SK-N-SH treated with all-trans-retinoic acid at 6 μM for 48 hours (cell line): ENCODE results near the gene MLH1.

Source experiments
- ATAC-seq: fragments of 200-7000 bp; cut with Tn5 transposase; 3 replicates; pipeline ENCODE4 v1.9.1; 2020; ENCODE audit warnings: mild to moderate bottlenecking, moderate library complexity
- ARNTL ChIP-seq: fragments of 450-650 bp; formaldehyde crosslinking; IDR thresholded peaks from 2 replicates; pipeline ENCODE4 v1.5.0; 2020; ENCODE audit warnings: low read depth, mild to moderate bottlenecking, moderate library complexity, borderline replicate concordance
- CSDC2 ChIP-seq: fragments of 250-450 bp; sonication (Bioruptor Pico); IDR thresholded peaks from 2 replicates; pipeline ENCODE4 v1.5.0; 2020; ENCODE audit warnings: mild to moderate bottlenecking, moderate library complexity
- GLIS3 ChIP-seq: fragments of 250-450 bp; sonication (Bioruptor Pico); IDR thresholded peaks from 2 replicates; pipeline ENCODE4 v1.5.0; 2020; ENCODE audit warnings: mild to moderate bottlenecking, moderate library complexity
- ISL1 ChIP-seq: fragments of 250-450 bp; sonication (Bioruptor Pico); IDR thresholded peaks from 2 replicates; pipeline ENCODE4 v2.1.2; 2022; ENCODE audit warnings: mild to moderate bottlenecking, moderate library complexity
- OSR1 ChIP-seq: fragments of 250-450 bp; sonication (Bioruptor Pico); IDR thresholded peaks from 2 replicates; pipeline ENCODE4 v1.8.0; 2022; ENCODE audit warnings: moderate library complexity, mild to moderate bottlenecking, inconsistent platforms
- SNAI2 ChIP-seq: fragments of 250-450 bp; sonication (Bioruptor Pico); IDR thresholded peaks from 2 replicates; pipeline ENCODE4 v1.5.0; 2020; ENCODE audit warnings: mild to moderate bottlenecking, moderate library complexity
- TOX ChIP-seq: fragments of 250-450 bp; sonication (Bioruptor Pico); IDR thresholded peaks from 2 replicates; pipeline ENCODE4 v1.8.0; 2021; ENCODE audit warnings: mild to moderate bottlenecking, moderate library complexity, borderline replicate concordance
- ZFP3 ChIP-seq: fragments of 250-450 bp; sonication (Bioruptor Pico); IDR thresholded peaks from 2 replicates; pipeline ENCODE4 v1.5.0; 2020; ENCODE audit warnings: mild to moderate bottlenecking, moderate library complexity
- ZFP30 ChIP-seq: fragments of 450-650 bp; formaldehyde crosslinking; IDR thresholded peaks from 2 replicates; pipeline ENCODE4 v1.5.0; 2022; ENCODE audit warnings: mild to moderate bottlenecking, moderate library complexity
- ZNF565 ChIP-seq: fragments of 450-650 bp; formaldehyde crosslinking; conservative IDR thresholded peaks from 2 replicates; pipeline ENCODE4 v1.5.0; 2020; ENCODE audit warnings: low read depth, mild to moderate bottlenecking, moderate library complexity
- TF ChIP-seq, protein P1 (sequence below): fragments of 250-450 bp; sonication (Bioruptor Pico); IDR thresholded peaks from 2 replicates; pipeline ENCODE4 v1.5.1; 2021; ENCODE audit warnings: mild to moderate bottlenecking, moderate library complexity
- TF ChIP-seq, protein P2 (sequence below): fragments of 250-450 bp; sonication (Bioruptor Pico); IDR thresholded peaks from 2 replicates; pipeline ENCODE4 v1.8.0; 2021; ENCODE audit warnings: low read depth, mild to moderate bottlenecking, moderate library complexity, borderline replicate concordance
- TF ChIP-seq, protein P3 (sequence below): fragments of 250-450 bp; sonication (Bioruptor Pico); IDR thresholded peaks from 2 replicates; pipeline ENCODE4 v1.5.0; 2020; ENCODE audit warnings: mild to moderate bottlenecking, moderate library complexity
- TF ChIP-seq, protein P4 (sequence below): fragments of 250-450 bp; sonication (Bioruptor Pico); IDR thresholded peaks from 2 replicates; pipeline ENCODE4 v1.5.1; 2020; ENCODE audit warnings: low read depth, mild to moderate bottlenecking, moderate library complexity
- TF ChIP-seq, protein P5 (sequence below): fragments of 250-450 bp; sonication (Bioruptor Pico); IDR thresholded peaks from 2 replicates; pipeline ENCODE4 v1.8.0; 2020; ENCODE audit warnings: mild to moderate bottlenecking, moderate library complexity, borderline replicate concordance

Gene MLH1

DNA sequence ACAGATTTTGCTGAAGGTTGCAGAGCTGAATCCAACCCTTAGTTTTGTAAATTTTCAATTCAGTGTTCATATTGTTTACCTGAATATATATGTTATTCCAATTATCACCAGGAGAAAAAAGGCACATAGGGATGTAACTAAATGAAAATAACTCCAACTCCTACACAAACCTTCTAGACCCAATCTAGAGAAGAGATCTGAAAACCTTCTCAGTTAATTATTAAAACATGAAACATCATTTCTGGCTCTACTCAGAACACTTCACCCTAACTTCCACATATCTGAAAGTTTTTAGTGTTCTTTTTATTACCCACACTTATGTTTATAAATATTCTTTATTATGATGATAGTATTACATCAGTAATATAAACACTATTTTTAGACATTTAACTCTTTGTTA, 104.5 kb downstream of the MLH1 start:
- ATAC-seq, result peak; percentile 31; the same call in 2 of the 3 replicates
- TF ChIP-seq ARNTL (no peak), ZFP3 (CRISPR knock-in tag) (peak; percentile 96), SNAI2 (CRISPR knock-in tag) (no peak)

DNA sequence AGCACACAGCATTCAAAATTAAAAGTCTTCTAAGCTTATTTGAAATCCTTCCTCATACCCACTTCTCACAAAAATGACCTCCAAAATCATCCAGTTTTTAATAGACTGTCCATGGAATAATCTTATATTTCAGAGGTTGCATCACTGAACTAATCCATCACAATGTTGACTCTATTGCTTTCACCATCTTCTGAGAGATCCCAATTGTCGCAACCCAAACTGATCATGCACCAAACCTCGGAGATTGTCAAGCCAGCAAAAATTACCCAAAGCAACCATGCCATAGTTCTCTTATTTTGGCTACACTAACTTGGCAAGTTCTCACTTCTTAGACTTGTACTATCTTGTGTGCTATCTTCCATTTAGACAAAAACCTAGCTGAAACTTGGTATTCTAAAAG, 105.6 kb downstream of the MLH1 start:
- TF ChIP-seq ZNF565 (CRISPR knock-in tag) (no peak), CSDC2 (CRISPR knock-in tag) (no peak), ARNTL (no peak)
- TF ChIP-seq, protein P1, sequence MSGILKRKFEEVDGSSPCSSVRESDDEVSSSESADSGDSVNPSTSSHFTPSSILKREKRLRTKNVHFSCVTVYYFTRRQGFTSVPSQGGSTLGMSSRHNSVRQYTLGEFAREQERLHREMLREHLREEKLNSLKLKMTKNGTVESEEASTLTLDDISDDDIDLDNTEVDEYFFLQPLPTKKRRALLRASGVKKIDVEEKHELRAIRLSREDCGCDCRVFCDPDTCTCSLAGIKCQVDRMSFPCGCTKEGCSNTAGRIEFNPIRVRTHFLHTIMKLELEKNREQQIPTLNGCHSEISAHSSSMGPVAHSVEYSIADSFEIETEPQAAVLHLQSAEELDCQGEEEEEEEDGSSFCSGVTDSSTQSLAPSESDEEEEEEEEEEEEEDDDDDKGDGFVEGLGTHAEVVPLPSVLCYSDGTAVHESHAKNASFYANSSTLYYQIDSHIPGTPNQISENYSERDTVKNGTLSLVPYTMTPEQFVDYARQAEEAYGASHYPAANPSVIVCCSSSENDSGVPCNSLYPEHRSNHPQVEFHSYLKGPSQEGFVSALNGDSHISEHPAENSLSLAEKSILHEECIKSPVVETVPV (CRISPR knock-in tag), result no peak
- TF ChIP-seq, protein P2, sequence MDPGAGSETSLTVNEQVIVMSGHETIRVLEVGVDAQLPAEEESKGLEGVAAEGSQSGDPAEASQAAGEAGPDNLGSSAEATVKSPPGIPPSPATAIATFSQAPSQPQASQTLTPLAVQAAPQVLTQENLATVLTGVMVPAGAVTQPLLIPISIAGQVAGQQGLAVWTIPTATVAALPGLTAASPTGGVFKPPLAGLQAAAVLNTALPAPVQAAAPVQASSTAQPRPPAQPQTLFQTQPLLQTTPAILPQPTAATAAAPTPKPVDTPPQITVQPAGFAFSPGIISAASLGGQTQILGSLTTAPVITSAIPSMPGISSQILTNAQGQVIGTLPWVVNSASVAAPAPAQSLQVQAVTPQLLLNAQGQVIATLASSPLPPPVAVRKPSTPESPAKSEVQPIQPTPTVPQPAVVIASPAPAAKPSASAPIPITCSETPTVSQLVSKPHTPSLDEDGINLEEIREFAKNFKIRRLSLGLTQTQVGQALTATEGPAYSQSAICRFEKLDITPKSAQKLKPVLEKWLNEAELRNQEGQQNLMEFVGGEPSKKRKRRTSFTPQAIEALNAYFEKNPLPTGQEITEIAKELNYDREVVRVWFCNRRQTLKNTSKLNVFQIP (CRISPR knock-in tag), result no peak
- TF ChIP-seq, protein P3, sequence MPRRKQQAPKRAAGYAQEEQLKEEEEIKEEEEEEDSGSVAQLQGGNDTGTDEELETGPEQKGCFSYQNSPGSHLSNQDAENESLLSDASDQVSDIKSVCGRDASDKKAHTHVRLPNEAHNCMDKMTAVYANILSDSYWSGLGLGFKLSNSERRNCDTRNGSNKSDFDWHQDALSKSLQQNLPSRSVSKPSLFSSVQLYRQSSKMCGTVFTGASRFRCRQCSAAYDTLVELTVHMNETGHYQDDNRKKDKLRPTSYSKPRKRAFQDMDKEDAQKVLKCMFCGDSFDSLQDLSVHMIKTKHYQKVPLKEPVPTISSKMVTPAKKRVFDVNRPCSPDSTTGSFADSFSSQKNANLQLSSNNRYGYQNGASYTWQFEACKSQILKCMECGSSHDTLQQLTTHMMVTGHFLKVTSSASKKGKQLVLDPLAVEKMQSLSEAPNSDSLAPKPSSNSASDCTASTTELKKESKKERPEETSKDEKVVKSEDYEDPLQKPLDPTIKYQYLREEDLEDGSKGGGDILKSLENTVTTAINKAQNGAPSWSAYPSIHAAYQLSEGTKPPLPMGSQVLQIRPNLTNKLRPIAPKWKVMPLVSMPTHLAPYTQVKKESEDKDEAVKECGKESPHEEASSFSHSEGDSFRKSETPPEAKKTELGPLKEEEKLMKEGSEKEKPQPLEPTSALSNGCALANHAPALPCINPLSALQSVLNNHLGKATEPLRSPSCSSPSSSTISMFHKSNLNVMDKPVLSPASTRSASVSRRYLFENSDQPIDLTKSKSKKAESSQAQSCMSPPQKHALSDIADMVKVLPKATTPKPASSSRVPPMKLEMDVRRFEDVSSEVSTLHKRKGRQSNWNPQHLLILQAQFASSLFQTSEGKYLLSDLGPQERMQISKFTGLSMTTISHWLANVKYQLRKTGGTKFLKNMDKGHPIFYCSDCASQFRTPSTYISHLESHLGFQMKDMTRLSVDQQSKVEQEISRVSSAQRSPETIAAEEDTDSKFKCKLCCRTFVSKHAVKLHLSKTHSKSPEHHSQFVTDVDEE (CRISPR knock-in tag), result no peak
- TF ChIP-seq, all 23 proteins: peak for 0
- ATAC-seq, result no peak

DNA sequence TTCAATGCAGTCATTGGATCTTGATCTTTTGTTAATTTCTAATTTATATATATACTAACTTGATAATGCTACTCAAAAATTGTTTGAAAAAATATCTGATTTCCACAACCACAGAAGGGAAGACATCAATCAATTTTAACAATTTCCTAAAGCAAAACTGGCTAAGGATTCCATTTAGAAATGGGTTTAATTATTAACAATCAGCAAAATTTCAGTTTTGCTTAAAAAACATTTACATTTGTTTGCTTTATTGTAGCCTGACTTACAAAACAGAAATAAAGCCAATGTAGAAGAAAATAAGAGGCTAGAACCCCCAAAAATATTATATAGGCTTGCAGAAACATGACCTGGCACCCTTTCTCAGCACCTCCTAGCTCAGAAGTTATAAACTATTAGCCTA, 106.2 kb downstream of the MLH1 start:
- TF ChIP-seq, protein P3 (CRISPR knock-in tag), result no peak
- TF ChIP-seq ZNF565 (CRISPR knock-in tag) (no peak), ZFP30 (CRISPR knock-in tag) (no peak), GLIS3 (CRISPR knock-in tag) (no peak)
- TF ChIP-seq, protein P4, sequence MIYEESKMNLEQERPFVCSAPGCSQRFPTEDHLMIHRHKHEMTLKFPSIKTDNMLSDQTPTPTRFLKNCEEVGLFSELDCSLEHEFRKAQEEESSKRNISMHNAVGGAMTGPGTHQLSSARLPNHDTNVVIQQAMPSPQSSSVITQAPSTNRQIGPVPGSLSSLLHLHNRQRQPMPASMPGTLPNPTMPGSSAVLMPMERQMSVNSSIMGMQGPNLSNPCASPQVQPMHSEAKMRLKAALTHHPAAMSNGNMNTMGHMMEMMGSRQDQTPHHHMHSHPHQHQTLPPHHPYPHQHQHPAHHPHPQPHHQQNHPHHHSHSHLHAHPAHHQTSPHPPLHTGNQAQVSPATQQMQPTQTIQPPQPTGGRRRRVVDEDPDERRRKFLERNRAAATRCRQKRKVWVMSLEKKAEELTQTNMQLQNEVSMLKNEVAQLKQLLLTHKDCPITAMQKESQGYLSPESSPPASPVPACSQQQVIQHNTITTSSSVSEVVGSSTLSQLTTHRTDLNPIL, result no peak
- TF ChIP-seq, protein P5, sequence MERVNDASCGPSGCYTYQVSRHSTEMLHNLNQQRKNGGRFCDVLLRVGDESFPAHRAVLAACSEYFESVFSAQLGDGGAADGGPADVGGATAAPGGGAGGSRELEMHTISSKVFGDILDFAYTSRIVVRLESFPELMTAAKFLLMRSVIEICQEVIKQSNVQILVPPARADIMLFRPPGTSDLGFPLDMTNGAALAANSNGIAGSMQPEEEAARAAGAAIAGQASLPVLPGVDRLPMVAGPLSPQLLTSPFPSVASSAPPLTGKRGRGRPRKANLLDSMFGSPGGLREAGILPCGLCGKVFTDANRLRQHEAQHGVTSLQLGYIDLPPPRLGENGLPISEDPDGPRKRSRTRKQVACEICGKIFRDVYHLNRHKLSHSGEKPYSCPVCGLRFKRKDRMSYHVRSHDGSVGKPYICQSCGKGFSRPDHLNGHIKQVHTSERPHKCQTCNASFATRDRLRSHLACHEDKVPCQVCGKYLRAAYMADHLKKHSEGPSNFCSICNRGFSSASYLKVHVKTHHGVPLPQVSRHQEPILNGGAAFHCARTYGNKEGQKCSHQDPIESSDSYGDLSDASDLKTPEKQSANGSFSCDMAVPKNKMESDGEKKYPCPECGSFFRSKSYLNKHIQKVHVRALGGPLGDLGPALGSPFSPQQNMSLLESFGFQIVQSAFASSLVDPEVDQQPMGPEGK, result no peak
- TF ChIP-seq, all 23 proteins: peak for 0
- ATAC-seq, result no peak

DNA sequence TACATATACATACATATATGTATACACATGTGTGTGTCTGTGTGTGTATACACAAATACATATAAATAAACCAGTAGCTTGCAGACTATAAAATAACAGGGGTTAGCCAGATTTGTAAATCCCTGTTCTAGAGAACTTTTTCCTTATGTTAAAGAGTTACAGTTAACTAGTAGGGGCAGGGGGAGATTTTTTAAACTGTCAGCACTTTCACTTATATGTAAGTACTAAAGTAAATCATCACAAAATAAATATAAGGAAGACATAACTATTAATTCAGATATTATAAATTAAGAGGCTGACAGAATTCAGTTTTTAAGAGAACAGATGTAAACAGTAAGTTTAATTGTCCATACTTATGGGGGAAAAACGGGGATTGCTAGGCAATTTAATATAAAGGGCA, 107.1 kb downstream of the MLH1 start:
- ATAC-seq, result no peak
- TF ChIP-seq SNAI2 (CRISPR knock-in tag) (no peak), OSR1 (no peak), TOX (CRISPR knock-in tag) (no peak), GLIS3 (CRISPR knock-in tag) (no peak), ZFP30 (CRISPR knock-in tag) (no peak), ARNTL (no peak), ISL1 (CRISPR knock-in tag) (no peak)
- TF ChIP-seq, protein P3 (CRISPR knock-in tag), result no peak
- TF ChIP-seq, protein P2 (CRISPR knock-in tag), result no peak
- TF ChIP-seq, protein P5, result no peak
